Left lung (tissue), 10 donors: Measurements from ENCODE around the gene GMFB. TPM values are rescaled to one million over a fixed set of nuclear protein-coding genes. Genes with fewer than 3 reads are reported as not detected.
"Not testable (repeated sequence)": the region's sequence is repeated elsewhere in the genome, so short reads cannot be mapped to it uniquely, and the experiment has no call there.

Source experiments
- ATAC-seq: fragments of 200-7000 bp; cut with Tn5 transposase; one replicate; pipeline ENCODE4 v1.9.1; 2020; ENCODE audit warnings: moderate library complexity
- DNase-seq, 4 donors: peaks; one replicate each; pipeline ENCODE4 v3.0.0-alpha.2; 2013 to 2020
- H3K27ac ChIP-seq, 2 donors: fragments of 200-600 bp; sonication (generic) in 1 of 2; one replicate each; pipeline versions ENCODE4 v1.5.0 to v1.8.0; 2020 to 2021
- H3K27me3 ChIP-seq, 2 donors: fragments of 200-600 bp; sonication (generic) in 1 of 2; one replicate each; pipeline versions ENCODE4 v1.5.0 to v1.8.0; 2020 to 2021
- H3K36me3 ChIP-seq, 2 donors: fragments of 200-600 bp; sonication (generic) in 1 of 2; one replicate each; pipeline versions ENCODE4 v1.5.0 to v1.8.0; 2020 to 2021
- H3K4me1 ChIP-seq, 2 donors: fragments of 200-600 bp; one replicate each; pipeline ENCODE4 v1.8.0; 2021
- H3K4me3 ChIP-seq, 2 donors: fragments of 200-600 bp; sonication (generic) in 1 of 2; one replicate each; pipeline versions ENCODE4 v1.5.0 to v1.8.0; 2020 to 2021; ENCODE audit warnings: mild to moderate bottlenecking in 1 of 2
- H3K9me3 ChIP-seq, 2 donors: fragments of 200-600 bp; sonication (generic) in 1 of 2; one replicate each; pipeline versions ENCODE4 v1.5.0 to v1.8.0; 2020 to 2021
- CTCF ChIP-seq, 2 donors: fragments of 200-600 bp; sonication (generic) in 1 of 2; IDR thresholded peaks; one replicate each; pipeline versions ENCODE4 v1.5.0 to v1.8.0; 2021; ENCODE audit warnings: antibody characterized with exemption in 2 of 2
- intact Hi-C, 2 donors: fragments of 100-400 bp; cut with DNase I; formaldehyde crosslinking; loops; one replicate each; pipeline versions ENCODE4 v1.11.2 to v1.14.2; 2022
- polyA plus RNA-seq, 6 donors: library from polyadenylated mRNA; unstranded; fragments of 120-200 nt; gene quantifications; one replicate each; pipeline ENCODE4 v1.2.1, GENCODE V29; 2013; ENCODE audit not compliant: insufficient read length in 6 of 6
- total RNA-seq, 2 donors: library from RNA; stranded (reverse); fragmentation: NEBNext Ultra II Directional; extraction: Animal tissue kit (Norgen Biotek cat#: 25700); gene quantifications; one replicate each; pipeline ENCODE4 v1.2.1, GENCODE V29; 2021
- donor health status: DM: no; HTN: yes; CAD: no.
- donor health status: DM: no; HTN: no; CAD: no.

GMFB gene
- total and polyA plus RNA-seq, 8 donors = 54.8 to 73.9 (median 70.4) TPM

DNA sequence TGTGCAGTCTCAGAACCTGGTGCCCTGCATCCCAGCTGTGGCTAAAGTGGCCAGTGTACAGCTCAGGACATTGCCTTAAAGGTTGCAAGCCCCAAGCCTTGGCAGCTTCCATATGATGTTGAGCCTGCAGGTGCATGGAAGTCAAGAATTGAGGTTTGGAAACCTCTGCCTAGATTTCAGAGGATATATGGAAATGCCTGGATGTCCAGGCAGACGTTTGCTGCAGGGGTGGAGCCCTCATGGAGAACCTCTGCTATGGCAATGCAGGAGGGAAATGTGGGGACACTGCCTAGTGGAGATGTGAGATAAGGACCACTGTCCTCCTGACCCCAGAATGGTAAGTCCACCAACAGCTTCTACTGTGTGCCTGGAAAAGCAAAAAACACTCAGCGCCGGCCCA, 29.7 kb downstream of the GMFB start:
- Histone ChIP-seq H3K4me3 (no peak overlapping the region), H3K27me3 (no peaks in the 10 kb centered on the region), H3K4me1 (no peaks in the 10 kb centered on the region), H3K36me3 (no peaks in the 10 kb centered on the region), H3K27ac (no peak overlapping the region), H3K9me3 (peaks cover 0 to 7% of the 10 kb centered on the region in 2 donors)
- TF ChIP-seq CTCF (IDR thresholded peaks at IDR 0.05) = no peak
- ATAC-seq (no peak), DNase-seq (no peak)
- intact Hi-C loops = no loop called here

- H3K4me1 ChIP-seq, H3K27me3 ChIP-seq, H3K36me3 ChIP-seq, H3K9me3 ChIP-seq, H3K27ac ChIP-seq, H3K4me3 ChIP-seq, ATAC-seq, intact Hi-C loops, DNase-seq: not testable (repeated sequence)
Measured at GRCh38 chr14:54458536-54458935, 30.2 kb downstream of the GMFB start.

- Histone ChIP-seq H3K27me3 (no peaks in the 10 kb centered on the region), H3K9me3 (peaks cover 0 to 7% of the 10 kb centered on the region in 2 donors), H3K4me3 (no peak overlapping the region), H3K27ac (no peak overlapping the region), H3K4me1 (no peaks in the 10 kb centered on the region), H3K36me3 (no peaks in the 10 kb centered on the region)
- no peak for ATAC-seq
- no peak for TF ChIP-seq CTCF (IDR thresholded peaks at IDR 0.05)
- intact Hi-C loops = no loop called here
- no peak for DNase-seq
Measured at GRCh38 chr14:54457609-54457996, 31.2 kb downstream of the GMFB start.

GRCh38 chr14:54456820-54457608, 31.8 kb downstream of the GMFB start:
- H3K27me3 ChIP-seq, DNase-seq, ATAC-seq, H3K4me3 ChIP-seq, H3K27ac ChIP-seq, H3K9me3 ChIP-seq, H3K36me3 ChIP-seq, H3K4me1 ChIP-seq, intact Hi-C loops: not testable (repeated sequence)

GRCh38 chr14:54455363-54455762, 33.4 kb downstream of the GMFB start:
- no peaks in the 10 kb centered on the region for H3K36me3 ChIP-seq
- no peak overlapping the region for H3K27ac ChIP-seq
- H3K27me3 ChIP-seq = no peaks in the 10 kb centered on the region
- DNase-seq (no peak), ATAC-seq (no peak)
- no peak for TF ChIP-seq CTCF (IDR thresholded peaks at IDR 0.05)
- no peak overlapping the region for H3K4me3 ChIP-seq
- peaks cover 0 to 7% of the 10 kb centered on the region in 2 donors for H3K9me3 ChIP-seq
- intact Hi-C loops = no loop called here
- H3K4me1 ChIP-seq = peaks cover 0 to 11% of the 10 kb centered on the region in 2 donors

DNA sequence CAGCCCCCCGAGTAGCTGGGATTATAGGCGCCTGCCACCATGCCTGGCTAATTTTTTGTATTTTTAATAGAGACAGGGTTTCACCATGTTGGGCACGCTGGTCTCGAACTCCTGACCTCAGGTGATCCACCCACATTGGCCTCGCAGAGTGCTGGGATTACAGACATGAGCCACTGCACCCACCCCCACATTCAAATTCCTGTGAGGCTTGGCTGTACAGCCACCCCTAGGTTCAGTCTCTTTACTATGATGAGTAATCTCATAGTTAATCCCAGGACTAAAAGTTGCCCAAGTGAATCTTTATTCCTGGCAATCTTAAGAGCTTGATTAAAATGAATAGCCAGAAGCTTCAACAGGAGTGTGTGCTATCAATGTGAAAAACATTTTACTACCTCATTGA, 34.8 kb downstream of the GMFB start:
- H3K9me3 ChIP-seq, H3K27me3 ChIP-seq, DNase-seq, H3K27ac ChIP-seq, H3K4me3 ChIP-seq, intact Hi-C loops, H3K36me3 ChIP-seq, ATAC-seq: not testable (repeated sequence)
- peaks cover 0 to 16% of the 10 kb centered on the region in 2 donors for H3K4me1 ChIP-seq

DNA sequence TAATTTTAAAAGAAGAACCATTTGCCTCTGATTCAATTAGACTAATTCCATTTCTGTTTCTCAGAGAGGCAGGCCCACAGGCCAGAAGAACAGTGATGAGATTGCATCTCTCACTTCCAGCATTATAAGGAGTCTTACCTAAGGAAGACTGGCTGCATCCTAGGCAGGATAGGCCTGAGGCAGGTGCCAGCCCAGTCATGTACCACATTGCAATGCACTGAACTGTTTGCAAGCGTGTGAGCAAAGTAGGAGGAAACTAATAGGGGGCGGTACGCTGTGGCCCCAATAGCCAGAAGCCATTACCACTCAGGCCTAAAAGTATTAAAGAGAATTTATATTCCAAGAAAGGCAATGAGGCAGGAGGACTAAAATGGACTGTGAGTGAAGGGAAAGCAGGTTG, 35.5 kb downstream of the GMFB start:
- H3K27me3 ChIP-seq = no peaks in the 10 kb centered on the region
- TF ChIP-seq CTCF (IDR thresholded peaks at IDR 0.05) = no peak
- ATAC-seq = no peak
- H3K4me3 ChIP-seq = no peak overlapping the region
- intact Hi-C loops = no loop called here
- peaks cover 0 to 16% of the 10 kb centered on the region in 2 donors for H3K4me1 ChIP-seq
- DNase-seq = no peak
- no peaks in the 10 kb centered on the region for H3K9me3 ChIP-seq
- H3K27ac ChIP-seq = no peak overlapping the region
- no peaks in the 10 kb centered on the region for H3K36me3 ChIP-seq
